ENCODE measurements around the gene ZNF648. TPM values are rescaled to one million over a fixed set of nuclear protein-coding genes. Genes with fewer than 3 reads are reported as not detected.
A peak's percentile ranks its signal among the peaks of the same experiment; 100 is the strongest.

The ZNF648 gene
- total RNA-seq, 1 donor from 2014 or later = not detected

GRCh38 chr1:182086620-182087019 is 25.1 kb upstream of the ZNF648 start:
- DNase-seq = no peak
- Mint-ChIP-seq H3K27me3 (no peaks in the 10 kb centered on the region), H3K4me1 (peaks cover 51% of the 10 kb centered on the region), H3K36me3 (ENCODE audit: low read depth) (no peaks in the 10 kb centered on the region), H3K9me3 (no peaks in the 10 kb centered on the region), H3K4me3 (peak overlapping the region; percentile 27), H3K27ac (peak overlapping the region; percentile 76)
- intact Hi-C loops (cut with micrococcal nuclease) = loop anchor here (5.0 kb wide), 2 partner anchors 161 to 501 kb away; partner anchors contain the start of gene RNASEL

DNA sequence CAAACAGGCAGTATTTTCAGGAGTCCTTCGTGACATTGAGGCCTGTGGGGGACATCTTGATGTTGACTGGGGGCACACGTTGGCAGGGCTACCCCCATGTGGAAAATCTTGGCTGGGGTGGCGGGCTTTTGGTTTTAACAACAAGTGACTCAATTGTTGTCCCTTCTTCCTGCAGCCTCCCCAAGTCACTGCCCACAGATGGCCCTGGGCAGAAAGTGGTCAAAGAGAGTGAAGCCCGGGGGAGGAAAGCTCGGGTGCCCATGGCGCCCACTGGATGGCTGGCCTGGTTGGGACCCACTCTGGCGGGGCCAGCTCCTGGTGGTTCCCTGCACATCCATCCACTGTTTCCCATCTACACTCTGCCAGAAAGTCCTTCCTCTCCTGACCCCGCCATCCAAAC is 24.6 kb upstream of the ZNF648 start:
- peak; percentile 57 for DNase-seq
- Mint-ChIP-seq H3K4me1 (peaks cover 51% of the 10 kb centered on the region), H3K27me3 (no peaks in the 10 kb centered on the region), H3K9me3 (no peaks in the 10 kb centered on the region), H3K27ac (peak overlapping the region; percentile 76), H3K36me3 (ENCODE audit: low read depth) (no peaks in the 10 kb centered on the region), H3K4me3 (peak overlapping the region; percentile 27)
- intact Hi-C loops (cut with micrococcal nuclease) = loop anchor here (5.0 kb wide), 2 partner anchors 161 to 501 kb away; partner anchors contain the start of gene RNASEL

DNA sequence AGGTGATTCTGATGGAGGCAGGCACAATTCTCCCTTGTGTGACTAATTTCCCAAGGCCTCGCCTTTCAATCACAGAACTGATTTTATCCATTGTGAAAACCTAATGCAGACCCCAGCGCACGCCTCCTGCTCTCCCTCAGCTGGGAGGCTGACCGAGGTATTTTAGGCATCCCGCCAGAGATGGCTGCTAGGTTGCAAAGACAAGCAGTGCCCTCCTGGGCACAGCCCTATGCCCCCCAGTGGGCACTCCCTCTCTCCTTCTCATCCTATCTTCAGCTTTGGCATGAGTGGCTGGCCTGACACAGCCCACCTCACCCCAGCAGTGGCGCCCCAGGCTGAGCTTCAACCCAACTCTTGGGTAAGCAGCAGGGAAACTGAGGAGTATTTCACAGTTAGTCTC is 24.2 kb upstream of the ZNF648 start:
- Mint-ChIP-seq H3K27ac (no peak overlapping the region), H3K4me1 (peaks cover 51% of the 10 kb centered on the region), H3K9me3 (no peaks in the 10 kb centered on the region), H3K4me3 (no peak overlapping the region), H3K27me3 (no peaks in the 10 kb centered on the region), H3K36me3 (ENCODE audit: low read depth) (no peaks in the 10 kb centered on the region)
- peak; percentile 55 for DNase-seq
- intact Hi-C loops (cut with micrococcal nuclease) = loop anchor here (1.0 to 5.0 kb wide), 6 partner anchors 58 to 699 kb away; partner anchors contain the start of gene RNASEL

DNA sequence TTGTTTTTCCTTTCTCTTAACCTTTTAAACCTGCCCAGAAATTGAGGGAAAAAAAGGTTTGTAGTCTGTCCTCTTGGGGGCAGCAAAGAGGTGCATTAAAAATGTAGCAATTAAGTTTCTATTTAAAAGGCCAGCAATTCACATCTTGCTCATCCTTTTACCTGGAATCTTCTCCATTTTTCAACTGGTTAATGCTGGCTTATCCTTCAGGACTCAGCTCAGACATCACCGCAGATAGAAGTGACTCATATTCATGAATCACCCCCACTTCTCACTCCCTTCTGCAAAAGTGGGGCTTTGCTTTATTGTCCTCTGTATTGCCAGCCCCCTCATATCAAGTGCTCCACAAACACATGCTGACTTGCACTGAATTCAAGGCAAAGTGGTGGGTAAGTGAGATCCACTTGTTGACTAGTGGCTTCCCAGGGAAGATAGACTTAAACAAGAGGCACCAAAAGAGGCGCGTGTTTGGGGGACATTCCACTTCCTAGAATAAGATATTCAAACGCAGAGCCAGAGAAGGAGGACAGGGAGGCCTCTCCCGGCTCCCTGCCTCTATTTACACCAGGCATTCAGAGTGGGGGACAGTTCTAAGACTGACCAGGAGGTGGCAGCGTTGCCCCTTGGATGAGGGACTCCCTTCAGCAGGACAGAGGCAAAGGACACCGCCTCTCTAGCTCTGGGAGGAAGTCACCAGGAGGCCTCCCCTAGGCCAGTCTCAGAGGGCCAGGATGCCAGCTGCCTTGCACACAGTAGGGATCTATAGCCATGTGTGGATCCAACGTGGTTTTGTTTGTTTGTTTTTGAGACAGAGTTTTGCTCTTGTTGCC is 23.2 kb upstream of the ZNF648 start:
- peaks cover 51% of the 10 kb centered on the region for H3K4me1 Mint-ChIP-seq
- peak overlapping the region; percentile 13 for H3K4me3 Mint-ChIP-seq
- H3K36me3 Mint-ChIP-seq (ENCODE audit: low read depth) = no peaks in the 10 kb centered on the region
- no peaks in the 10 kb centered on the region for H3K9me3 Mint-ChIP-seq
- intact Hi-C loops (cut with micrococcal nuclease) = loop anchor here (1.0 to 5.0 kb wide), 6 partner anchors 59 to 700 kb away; partner anchors contain the start of gene RNASEL
- H3K27me3 Mint-ChIP-seq = no peaks in the 10 kb centered on the region
- peak overlapping the region; percentile 66 for H3K27ac Mint-ChIP-seq
- DNase-seq = peak; percentile 95

DNA sequence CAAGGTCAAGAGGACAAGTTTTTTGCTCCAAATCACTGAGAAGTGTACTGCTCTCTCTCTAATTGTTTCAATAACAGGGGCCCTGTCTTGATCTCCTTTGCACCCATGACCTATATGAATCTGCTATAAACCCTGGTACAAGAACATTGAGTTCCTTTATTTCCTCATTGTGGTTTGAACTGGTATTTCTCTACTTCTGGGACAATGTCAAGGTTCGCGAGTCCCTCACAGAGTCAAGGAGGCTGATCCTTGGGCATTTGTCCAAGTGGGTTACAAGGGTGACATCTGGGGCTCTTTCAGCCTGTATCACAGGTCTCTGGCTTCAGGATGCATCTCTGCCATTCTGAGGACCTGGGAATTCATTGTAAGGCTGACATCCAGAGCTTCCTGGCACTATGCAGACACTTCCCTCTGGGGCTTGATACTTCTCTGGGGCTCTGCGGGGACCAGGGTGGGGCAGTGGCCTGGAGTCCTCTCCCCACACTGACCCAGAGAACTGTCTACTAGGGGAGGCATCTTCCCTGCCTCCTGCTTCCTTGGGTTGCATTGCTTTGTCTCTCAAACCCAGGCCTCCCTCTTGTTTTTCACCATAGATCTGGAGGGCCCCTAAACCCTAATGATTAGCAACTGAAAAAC is 22.5 kb upstream of the ZNF648 start:
- no peaks in the 10 kb centered on the region for H3K36me3 Mint-ChIP-seq (ENCODE audit: low read depth)
- no peak overlapping the region for H3K4me3 Mint-ChIP-seq
- no peak overlapping the region for H3K27ac Mint-ChIP-seq
- H3K27me3 Mint-ChIP-seq = no peaks in the 10 kb centered on the region
- DNase-seq = no peak
- H3K4me1 Mint-ChIP-seq = peaks cover 44% of the 10 kb centered on the region
- H3K9me3 Mint-ChIP-seq = no peaks in the 10 kb centered on the region
- intact Hi-C loops (cut with micrococcal nuclease) = loop anchor here (2.0 kb wide), 2 partner anchors 305 to 701 kb away; no protein-coding TSS in a partner anchor

DNA sequence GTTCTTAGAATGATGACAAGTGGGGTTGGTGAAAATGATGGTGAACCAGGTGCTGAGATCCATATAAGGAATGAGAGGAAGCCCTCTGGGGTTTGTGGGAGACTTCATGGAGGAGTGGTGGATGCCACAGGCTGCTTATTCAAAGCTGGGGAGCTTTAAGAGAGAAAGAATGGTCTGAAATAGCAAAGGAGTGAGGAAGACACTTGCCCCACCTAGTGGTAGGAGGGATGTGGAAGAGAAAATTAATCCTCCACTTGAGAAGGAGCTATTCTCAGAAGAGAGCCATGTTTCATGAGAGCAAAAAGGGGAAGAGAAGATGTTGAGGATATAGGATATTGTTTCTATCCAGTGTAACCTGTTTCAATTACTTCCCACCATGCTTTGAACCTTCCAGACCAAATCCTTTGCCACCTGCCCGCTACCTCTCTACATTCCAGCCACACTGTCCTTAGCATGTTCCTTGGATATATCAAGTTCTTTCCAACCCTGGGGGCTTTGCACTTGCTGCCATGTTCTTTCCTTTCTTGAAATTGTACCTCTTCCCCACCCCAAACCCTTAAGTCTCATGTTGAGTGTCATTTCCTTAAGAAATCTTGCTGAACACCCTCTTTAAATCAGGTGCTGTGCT is 19.6 kb upstream of the ZNF648 start:
- H3K9me3 Mint-ChIP-seq = no peaks in the 10 kb centered on the region
- no peaks in the 10 kb centered on the region for H3K27me3 Mint-ChIP-seq
- peaks cover 16% of the 10 kb centered on the region for H3K4me1 Mint-ChIP-seq
- peak; percentile 83 for DNase-seq
- H3K27ac Mint-ChIP-seq = no peak overlapping the region
- no peak overlapping the region for H3K4me3 Mint-ChIP-seq
- intact Hi-C loops (cut with micrococcal nuclease) = loop anchor here (1.0 kb wide), 1 partner anchor 602 kb away; no protein-coding TSS in a partner anchor
- no peaks in the 10 kb centered on the region for H3K36me3 Mint-ChIP-seq (ENCODE audit: low read depth)

DNA sequence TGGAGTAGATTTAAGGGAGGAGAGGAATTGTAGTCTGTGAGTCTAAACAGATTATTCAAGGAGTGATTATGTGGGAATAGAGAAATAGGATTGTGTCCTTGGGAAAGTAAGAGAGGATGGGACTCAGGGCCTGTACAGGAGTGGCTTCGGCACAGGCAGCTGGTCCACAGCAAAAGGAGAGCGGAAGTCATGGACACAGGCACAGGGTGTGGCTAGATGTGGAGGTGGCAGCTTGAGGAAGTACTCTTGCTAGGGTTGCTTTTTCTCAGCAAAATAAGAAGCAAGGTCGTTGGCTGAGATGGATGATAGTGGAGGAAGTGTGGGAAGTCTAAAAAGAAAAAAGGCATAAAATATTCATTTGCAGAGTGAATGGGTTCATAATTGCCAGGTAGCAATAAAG is 18.5 kb upstream of the ZNF648 start:
- DNase-seq = no peak
- intact Hi-C loops (cut with micrococcal nuclease) = no loop called here
- H3K9me3 Mint-ChIP-seq = no peaks in the 10 kb centered on the region
- H3K4me3 Mint-ChIP-seq = no peak overlapping the region
- H3K36me3 Mint-ChIP-seq (ENCODE audit: low read depth) = no peaks in the 10 kb centered on the region
- no peak overlapping the region for H3K27ac Mint-ChIP-seq
- peaks cover 8% of the 10 kb centered on the region for H3K4me1 Mint-ChIP-seq
- no peaks in the 10 kb centered on the region for H3K27me3 Mint-ChIP-seq

DNA sequence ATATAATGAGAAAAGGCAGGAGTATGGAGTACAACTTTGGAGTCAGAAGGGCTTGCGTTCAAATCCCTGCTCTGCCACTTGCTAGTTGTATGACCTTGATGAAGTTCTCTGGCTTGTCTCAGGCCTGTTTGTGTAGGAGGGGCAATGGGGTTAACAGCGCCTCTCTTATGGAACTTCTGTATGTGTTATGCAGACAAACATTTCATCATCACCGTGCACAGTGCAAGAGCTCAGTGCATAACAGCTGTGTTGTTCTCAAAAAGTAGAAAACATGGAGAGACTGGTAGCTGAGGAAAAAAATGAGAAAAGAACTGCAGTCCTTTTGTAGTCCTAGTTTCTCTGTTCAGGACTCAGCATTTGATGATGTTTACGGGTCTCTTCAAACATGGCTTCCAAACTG is 10.4 kb upstream of the ZNF648 start:
- intact Hi-C loops (cut with micrococcal nuclease) = no loop called here
- Mint-ChIP-seq H3K36me3 (ENCODE audit: low read depth) (no peaks in the 10 kb centered on the region), H3K27me3 (peaks cover 24% of the 10 kb centered on the region), H3K4me1 (peaks cover 2% of the 10 kb centered on the region), H3K4me3 (no peak overlapping the region), H3K27ac (no peak overlapping the region), H3K9me3 (no peaks in the 10 kb centered on the region)
- no peak for DNase-seq

DNA sequence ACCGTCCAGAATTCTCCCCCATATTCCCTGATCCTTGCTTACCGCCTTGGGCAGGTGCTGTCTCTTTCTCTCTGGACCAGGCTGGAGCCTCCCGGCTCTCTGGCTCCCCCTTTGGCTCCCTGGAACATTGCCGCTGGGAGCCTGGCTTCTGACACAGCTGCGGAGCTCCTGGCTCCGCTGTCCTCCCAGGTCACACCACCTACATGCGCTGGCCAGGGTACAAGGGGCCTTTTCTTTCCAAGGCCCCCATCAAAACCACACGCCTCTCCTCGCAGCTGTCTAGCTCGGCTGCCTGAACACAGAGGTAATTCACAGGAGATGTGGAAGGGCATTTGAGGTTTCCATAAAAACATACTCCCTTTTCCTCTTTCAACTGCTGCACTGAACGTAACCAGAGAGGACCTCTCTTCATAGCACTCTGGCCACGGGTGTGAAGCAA is 7.5 kb upstream of the ZNF648 start:
- Mint-ChIP-seq H3K4me1 (peaks cover 2% of the 10 kb centered on the region), H3K27ac (no peak overlapping the region), H3K4me3 (no peak overlapping the region), H3K9me3 (no peaks in the 10 kb centered on the region), H3K36me3 (ENCODE audit: low read depth) (no peaks in the 10 kb centered on the region), H3K27me3 (peaks cover 34% of the 10 kb centered on the region)
- intact Hi-C loops (cut with micrococcal nuclease) = no loop called here
- peak; percentile 82 for DNase-seq

DNA sequence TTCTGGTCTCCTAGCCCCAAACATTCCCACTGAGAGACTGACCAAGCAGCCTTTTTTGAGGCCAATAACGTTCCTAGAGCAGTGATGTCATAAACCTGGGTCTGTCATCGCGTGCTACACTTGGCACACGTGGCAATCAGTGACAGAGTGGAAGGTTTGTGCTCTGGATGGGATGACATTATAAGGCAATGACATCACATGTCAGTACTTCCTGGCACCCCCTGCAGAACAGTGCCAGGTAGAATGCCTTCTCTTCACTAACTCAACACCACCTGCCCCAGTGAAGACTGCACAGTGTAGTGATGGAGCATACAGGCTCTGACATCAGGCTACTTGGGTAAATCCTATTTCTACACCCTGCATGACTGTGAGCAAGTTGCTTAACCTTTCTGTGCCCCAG is 5.4 kb upstream of the ZNF648 start:
- H3K27ac Mint-ChIP-seq = no peak overlapping the region
- no peaks in the 10 kb centered on the region for H3K9me3 Mint-ChIP-seq
- peaks cover 47% of the 10 kb centered on the region for H3K27me3 Mint-ChIP-seq
- no peaks in the 10 kb centered on the region for H3K36me3 Mint-ChIP-seq (ENCODE audit: low read depth)
- DNase-seq = no peak
- peaks cover 2% of the 10 kb centered on the region for H3K4me1 Mint-ChIP-seq
- intact Hi-C loops (cut with micrococcal nuclease) = no loop called here
- H3K4me3 Mint-ChIP-seq = no peak overlapping the region

DNA sequence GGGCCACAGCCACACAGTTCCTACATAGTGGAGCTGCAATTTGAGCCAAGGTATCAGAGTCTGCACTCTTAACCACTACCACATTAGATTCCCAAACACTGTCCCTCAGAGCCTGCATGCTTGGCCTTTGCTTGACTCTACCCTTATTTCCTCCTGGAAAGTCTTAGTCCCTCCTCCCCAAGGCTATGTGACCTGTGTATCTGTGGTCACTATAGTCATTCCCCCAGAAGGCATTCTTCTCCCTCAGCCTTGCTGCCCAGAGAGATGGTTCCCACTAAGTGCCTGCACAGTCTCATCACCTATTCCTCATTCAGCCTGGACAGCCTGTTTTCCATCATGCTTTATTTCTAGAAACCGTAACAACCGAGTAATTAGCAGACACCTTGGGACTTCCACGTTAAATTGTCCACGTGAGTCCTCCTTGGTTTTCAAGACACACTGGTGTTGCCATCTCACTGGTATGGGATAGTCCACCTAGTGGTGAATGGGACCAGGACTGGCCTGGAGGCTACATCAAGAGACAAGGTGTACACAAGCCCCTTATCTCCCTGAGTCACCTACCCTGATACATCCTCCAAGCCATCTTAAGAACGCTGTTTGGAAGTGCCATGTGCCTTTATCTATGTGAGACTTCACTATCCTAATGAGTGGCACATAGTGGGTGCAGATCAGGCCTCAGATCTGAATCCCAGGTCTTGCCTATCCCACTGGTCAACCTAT is 3.8 kb upstream of the ZNF648 start:
- Mint-ChIP-seq H3K4me3 (no peak overlapping the region), H3K4me1 (peaks cover 2% of the 10 kb centered on the region), H3K36me3 (ENCODE audit: low read depth) (no peaks in the 10 kb centered on the region), H3K27me3 (peaks cover 55% of the 10 kb centered on the region), H3K27ac (no peak overlapping the region), H3K9me3 (no peaks in the 10 kb centered on the region)
- DNase-seq = no peak
- intact Hi-C loops (cut with micrococcal nuclease) = no loop called here

DNA sequence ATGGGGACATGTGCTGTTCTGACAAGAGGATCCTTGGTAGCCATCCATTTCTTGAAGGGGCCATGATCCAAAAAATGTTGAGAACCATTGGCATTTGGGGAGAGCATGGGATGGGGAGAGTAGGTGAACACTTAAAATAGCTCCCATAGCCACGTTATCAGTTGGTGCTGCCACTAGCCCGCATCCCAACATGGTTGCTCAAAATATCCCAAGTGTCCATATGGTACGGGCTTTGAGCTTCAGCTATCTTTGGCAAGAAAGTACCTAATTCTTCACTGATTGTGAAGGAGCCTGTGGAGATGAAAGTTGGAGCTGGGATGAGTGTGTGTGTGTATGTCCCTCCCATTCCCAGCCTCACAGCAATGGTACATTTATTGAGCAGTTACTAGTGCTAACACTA is 3.1 kb upstream of the ZNF648 start:
- H3K4me3 Mint-ChIP-seq = no peak overlapping the region
- no peaks in the 10 kb centered on the region for H3K9me3 Mint-ChIP-seq
- peaks cover 58% of the 10 kb centered on the region for H3K27me3 Mint-ChIP-seq
- peaks cover 2% of the 10 kb centered on the region for H3K4me1 Mint-ChIP-seq
- no peak overlapping the region for H3K27ac Mint-ChIP-seq
- DNase-seq = no peak
- intact Hi-C loops (cut with micrococcal nuclease) = no loop called here
- H3K36me3 Mint-ChIP-seq (ENCODE audit: low read depth) = no peaks in the 10 kb centered on the region

- Mint-ChIP-seq H3K27ac (no peak overlapping the region), H3K27me3 (peaks cover 57% of the 10 kb centered on the region), H3K9me3 (no peaks in the 10 kb centered on the region), H3K36me3 (ENCODE audit: low read depth) (no peaks in the 10 kb centered on the region), H3K4me3 (no peak overlapping the region), H3K4me1 (peaks cover 1% of the 10 kb centered on the region)
- intact Hi-C loops (cut with micrococcal nuclease) = no loop called here
- no peak for DNase-seq
Observed at GRCh38 chr1:182062223-182062622, 711 bp upstream of the ZNF648 start.
